Stimulated activated CD4-positive, alpha-beta T cell treated with anti-CD3 and anti-CD28 coated beads, Interleukin-12 subunit alpha, Interleukin-12 subunit beta, amount 100 ng/mL, for 24 hours (primary cell): ENCODE results near the gene OPALIN.

Experiments used
- DNase-seq, 2 experiments: peaks; one replicate each; pipeline ENCODE4 v3.0.0-alpha.2; 2020; ENCODE audit warnings: low read depth in 2 of 2

The OPALIN gene

DNA sequence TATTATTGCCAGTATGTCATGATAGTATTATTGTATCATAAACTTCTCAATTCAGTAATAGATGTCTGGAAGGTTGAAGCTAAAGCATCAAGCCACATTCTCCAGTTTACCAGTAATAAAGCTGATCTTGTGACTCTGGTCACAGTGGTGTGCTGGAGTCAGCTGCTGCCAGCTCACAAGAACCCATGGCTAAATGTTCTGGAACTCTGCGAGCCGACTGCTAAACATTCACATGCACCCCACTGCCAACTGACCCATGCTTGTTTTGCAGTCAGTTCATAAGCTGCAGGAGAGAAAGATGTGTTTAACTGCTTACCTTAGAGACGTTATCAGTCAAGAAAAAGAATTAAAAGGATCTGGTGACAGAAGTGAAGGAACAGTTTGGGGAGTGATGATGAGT lies 60.4 kb downstream of the OPALIN start:
- DNase-seq = no peak

DNA sequence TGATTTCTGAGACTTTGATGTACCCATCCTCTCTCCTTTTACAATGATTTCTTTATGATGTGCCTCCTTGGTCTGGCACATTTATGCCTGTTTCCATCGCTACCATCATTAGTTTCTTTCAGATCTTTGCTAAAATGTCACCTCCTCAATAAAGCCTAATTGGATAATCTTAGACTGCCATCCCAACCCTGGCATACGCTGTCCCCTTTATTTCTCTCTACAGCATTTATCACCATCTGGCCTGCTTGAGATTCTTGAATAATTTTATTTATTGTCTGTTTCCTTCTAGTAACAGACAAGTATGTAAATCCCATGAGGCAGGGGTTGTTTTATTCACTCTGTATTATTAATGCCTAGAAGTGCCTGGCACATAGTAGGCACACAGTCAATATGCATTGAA lies 61.3 kb downstream of the OPALIN start:
- no peak for DNase-seq

DNA sequence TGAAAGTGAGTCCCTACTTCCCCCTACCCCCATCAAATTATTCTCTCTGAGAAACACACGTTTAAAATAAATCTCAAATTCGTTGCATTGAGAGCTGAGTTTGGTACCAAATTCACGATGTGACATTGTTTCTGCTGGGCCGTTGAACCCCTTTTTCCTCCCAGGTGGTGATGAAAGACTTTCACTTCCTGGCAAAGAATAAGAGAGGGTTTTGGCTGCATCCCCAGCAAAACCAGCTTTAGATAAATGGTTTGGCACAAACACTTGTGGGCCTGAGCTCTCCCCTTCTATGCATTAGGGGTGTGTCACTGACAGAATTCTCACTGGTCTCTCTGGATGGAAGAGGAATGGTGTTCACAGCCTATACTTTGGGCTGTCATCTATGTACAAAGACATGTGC lies 63.3 kb downstream of the OPALIN start:
- DNase-seq = no peak
